Peyer's patch (tissue), 4 donors: ENCODE measurements around the gene MYZAP. TPM values are rescaled to one million over a fixed set of nuclear protein-coding genes. Genes with fewer than 3 reads are reported as not detected.

ENCODE experiments used
- DNase-seq, 3 donors: peaks; one replicate each; pipeline ENCODE4 v3.0.0-alpha.2; 2017 to 2019
- H3K27ac ChIP-seq, 4 donors: fragments of 200-600 bp; sonication (generic); one replicate each; pipeline ENCODE4 v1.5.1; 2016 to 2019
- H3K27me3 ChIP-seq, 2 donors: fragments of 200-600 bp; sonication (generic); one replicate each; pipeline ENCODE4 v1.5.1; 2019
- H3K36me3 ChIP-seq, 3 donors: fragments of 200-600 bp; sonication (generic); one replicate each; pipeline ENCODE4 v1.5.1; 2016 to 2019
- H3K4me1 ChIP-seq, 4 donors: fragments of 200-600 bp; sonication (generic); one replicate each; pipeline ENCODE4 v1.5.1; 2016 to 2019
- H3K4me3 ChIP-seq, 4 donors: fragments of 200-600 bp; sonication (generic); 1 replicate in 3 of 4; 2 replicates in 1 of 4; pipeline ENCODE4 v1.5.1; 2016 to 2019; ENCODE audit warnings: mild to moderate bottlenecking in 1 of 4
- H3K9me3 ChIP-seq, 4 donors: fragments of 200-600 bp; sonication (generic); one replicate each; pipeline ENCODE4 v1.5.1; 2016 to 2019; ENCODE audit warnings: mild to moderate bottlenecking in 1 of 4
- POLR2A ChIP-seq, 2 donors: fragments of 450-650 bp; IDR thresholded peaks; one replicate each; pipeline ENCODE4 v1.5.1; 2017; ENCODE audit warnings: antibody characterized with exemption in 2 of 2, mild to moderate bottlenecking in 2 of 2, moderate library complexity in 2 of 2
- total RNA-seq, 4 donors: library from RNA; depleted of rRNA; stranded (reverse); fragments of >200 nt; gene quantifications; one replicate each; pipeline ENCODE4 v1.1.0, GENCODE V29; 2016
- TF ChIP-seq, protein P1 (sequence below), 6 experiments: fragments of 450-650 bp in 4 of 6; fragments of 200-600 bp in 2 of 6; sonication (generic) in 1 of 6; IDR thresholded peaks; one replicate each; pipeline ENCODE4 v1.5.1; 2017 to 2019; ENCODE audit warnings: antibody characterized with exemption in 6 of 6, mild to moderate bottlenecking in 3 of 6, moderate library complexity in 1 of 6

MYZAP gene
- total RNA-seq, 4 donors from 2014 or later: 2.5 to 36.3 (median 17.4) TPM

DNA sequence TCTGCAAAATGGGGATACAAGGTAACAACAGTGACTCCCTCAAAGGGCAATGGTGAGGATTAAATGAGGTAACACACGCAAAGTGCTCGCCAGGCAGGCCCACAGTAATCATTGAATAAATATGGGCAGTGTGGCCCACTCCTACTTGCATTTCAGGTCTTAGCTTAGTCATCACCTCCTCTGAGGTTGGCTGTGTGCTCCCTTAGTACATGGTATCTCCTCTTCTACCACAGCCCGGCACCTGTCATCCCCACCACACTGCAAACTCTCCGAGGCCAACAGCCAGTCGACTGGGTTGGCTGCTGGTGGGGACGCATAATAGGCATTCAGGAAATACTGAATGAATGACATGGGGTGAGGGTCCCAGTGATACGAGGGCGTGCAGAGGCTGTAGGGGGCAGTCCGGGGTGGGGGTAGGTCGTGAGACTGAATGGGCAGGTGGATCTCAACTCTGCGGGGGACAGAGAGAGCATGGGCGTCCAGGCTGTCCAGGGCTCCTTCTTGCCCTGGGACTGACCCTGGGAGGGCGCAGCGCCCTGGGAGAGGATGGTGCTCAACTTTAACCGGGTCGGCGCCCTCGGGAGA is 375 bp upstream of the MYZAP start:
- TF ChIP-seq, protein P1, sequence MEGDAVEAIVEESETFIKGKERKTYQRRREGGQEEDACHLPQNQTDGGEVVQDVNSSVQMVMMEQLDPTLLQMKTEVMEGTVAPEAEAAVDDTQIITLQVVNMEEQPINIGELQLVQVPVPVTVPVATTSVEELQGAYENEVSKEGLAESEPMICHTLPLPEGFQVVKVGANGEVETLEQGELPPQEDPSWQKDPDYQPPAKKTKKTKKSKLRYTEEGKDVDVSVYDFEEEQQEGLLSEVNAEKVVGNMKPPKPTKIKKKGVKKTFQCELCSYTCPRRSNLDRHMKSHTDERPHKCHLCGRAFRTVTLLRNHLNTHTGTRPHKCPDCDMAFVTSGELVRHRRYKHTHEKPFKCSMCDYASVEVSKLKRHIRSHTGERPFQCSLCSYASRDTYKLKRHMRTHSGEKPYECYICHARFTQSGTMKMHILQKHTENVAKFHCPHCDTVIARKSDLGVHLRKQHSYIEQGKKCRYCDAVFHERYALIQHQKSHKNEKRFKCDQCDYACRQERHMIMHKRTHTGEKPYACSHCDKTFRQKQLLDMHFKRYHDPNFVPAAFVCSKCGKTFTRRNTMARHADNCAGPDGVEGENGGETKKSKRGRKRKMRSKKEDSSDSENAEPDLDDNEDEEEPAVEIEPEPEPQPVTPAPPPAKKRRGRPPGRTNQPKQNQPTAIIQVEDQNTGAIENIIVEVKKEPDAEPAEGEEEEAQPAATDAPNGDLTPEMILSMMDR (IDR thresholded peaks at IDR 0.05): no peak
- no peak for TF ChIP-seq POLR2A (IDR thresholded peaks at IDR 0.05)
- no peaks in the 10 kb centered on the region for H3K27me3 ChIP-seq
- no peak for DNase-seq
- no peaks in the 10 kb centered on the region for H3K36me3 ChIP-seq
- H3K9me3 ChIP-seq: no peaks in the 10 kb centered on the region
- H3K4me1 ChIP-seq: peaks cover 0 to 31% (median 0%) of the 10 kb centered on the region in 4 donors
- H3K27ac ChIP-seq: peak overlapping the region in 3 of 4 donors; percentile 75 to 91 (median 84)
- H3K4me3 ChIP-seq: peak overlapping the region; percentile 43 to 83 (median 64)

DNA sequence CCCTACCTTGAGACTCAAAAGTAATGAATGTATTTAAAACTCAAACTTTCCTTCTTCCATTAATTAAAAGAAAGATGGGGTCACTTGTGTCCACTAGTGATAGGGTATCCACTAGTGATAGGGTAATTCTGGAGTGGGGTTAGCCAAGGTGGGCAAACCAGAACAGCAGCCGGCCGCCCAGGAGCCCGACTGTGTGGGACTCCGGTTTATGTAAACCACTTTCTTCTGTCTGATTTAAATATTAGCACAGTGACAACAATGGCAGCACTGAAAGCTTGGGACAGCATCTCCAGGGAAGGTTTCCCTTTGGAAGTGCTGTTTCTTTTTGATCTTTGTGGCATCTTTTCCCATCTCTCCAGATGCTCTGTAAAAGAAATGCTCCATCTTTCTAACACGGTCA is 722 bp downstream of the MYZAP start:
- Histone ChIP-seq H3K9me3 (no peaks in the 10 kb centered on the region), H3K4me1 (peaks cover 0 to 39% (median 0%) of the 10 kb centered on the region in 4 donors), H3K27me3 (no peaks in the 10 kb centered on the region), H3K27ac (peak overlapping the region in 3 of 4 donors; percentile 75 to 91 (median 84)), H3K36me3 (no peaks in the 10 kb centered on the region), H3K4me3 (peak overlapping the region in 3 of 4 donors; percentile 48 to 83 (median 81))
- TF ChIP-seq, protein P1 (IDR thresholded peaks at IDR 0.05): no peak
- no peak for TF ChIP-seq POLR2A (IDR thresholded peaks at IDR 0.05)
- DNase-seq: no peak

DNA sequence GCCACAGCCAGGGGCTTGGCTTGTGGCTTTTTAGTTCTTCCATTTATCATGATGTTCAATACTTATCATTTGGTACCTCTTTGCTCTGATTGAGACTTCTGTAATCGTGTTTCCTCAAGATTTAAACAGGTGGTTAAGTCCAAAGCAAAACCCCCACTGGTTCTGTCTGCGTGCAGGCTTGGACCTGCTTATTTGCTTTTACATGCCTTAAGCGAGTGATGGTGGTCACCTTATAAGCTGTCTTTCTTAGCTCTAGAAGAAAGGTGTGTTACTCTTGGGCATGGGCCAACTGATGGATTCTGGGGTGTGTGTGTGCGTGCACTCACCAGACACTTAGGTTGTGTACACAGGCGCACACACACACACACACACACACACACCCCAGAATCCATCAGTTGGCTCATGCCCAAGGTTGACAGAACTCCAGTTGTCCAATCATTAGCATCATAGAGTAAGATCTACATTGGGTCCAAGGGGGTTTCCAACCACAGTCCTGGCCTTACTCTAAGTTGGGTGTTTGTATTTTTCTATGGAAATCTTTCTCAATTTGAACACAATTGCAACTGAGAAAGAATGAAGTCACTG is 1.2 kb downstream of the MYZAP start:
- Histone ChIP-seq H3K27me3 (no peaks in the 10 kb centered on the region), H3K4me1 (peaks cover 0 to 44% (median 0%) of the 10 kb centered on the region in 4 donors), H3K27ac (peak overlapping the region in 1 of 4 donors; percentile 22), H3K36me3 (no peaks in the 10 kb centered on the region), H3K9me3 (no peaks in the 10 kb centered on the region), H3K4me3 (peak overlapping the region in 2 of 4 donors; percentile 81 to 83)
- no peak for DNase-seq
- TF ChIP-seq POLR2A (IDR thresholded peaks at IDR 0.05): no peak
- TF ChIP-seq, protein P1 (IDR thresholded peaks at IDR 0.05): no peak

DNA sequence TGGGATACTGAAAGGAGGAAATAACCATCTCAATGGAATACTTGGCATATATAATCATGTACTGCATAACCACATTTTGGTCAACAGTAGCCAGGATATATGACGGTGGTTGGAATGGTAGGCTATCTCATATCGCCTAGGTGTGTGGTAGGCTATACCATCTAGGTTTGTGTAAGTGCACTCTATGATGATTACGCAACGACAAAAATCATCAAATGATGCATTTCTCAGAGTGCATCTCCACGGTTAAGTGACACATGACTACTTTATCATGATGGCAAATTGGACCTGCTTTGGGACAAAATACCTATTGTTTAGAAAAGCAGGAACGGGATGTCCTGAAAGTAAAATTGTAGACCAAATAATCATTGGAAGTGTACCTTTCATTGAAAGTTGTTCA is 2.8 kb downstream of the MYZAP start:
- Histone ChIP-seq H3K27me3 (no peaks in the 10 kb centered on the region), H3K27ac (peak overlapping the region in 2 of 4 donors; percentile 53 to 75), H3K9me3 (no peaks in the 10 kb centered on the region), H3K4me1 (peaks cover 0 to 53% (median 0%) of the 10 kb centered on the region in 4 donors), H3K36me3 (no peaks in the 10 kb centered on the region), H3K4me3 (no peak overlapping the region)
- no peak for TF ChIP-seq POLR2A (IDR thresholded peaks at IDR 0.05)
- TF ChIP-seq, protein P1 (IDR thresholded peaks at IDR 0.05): no peak
- DNase-seq: no peak

DNA sequence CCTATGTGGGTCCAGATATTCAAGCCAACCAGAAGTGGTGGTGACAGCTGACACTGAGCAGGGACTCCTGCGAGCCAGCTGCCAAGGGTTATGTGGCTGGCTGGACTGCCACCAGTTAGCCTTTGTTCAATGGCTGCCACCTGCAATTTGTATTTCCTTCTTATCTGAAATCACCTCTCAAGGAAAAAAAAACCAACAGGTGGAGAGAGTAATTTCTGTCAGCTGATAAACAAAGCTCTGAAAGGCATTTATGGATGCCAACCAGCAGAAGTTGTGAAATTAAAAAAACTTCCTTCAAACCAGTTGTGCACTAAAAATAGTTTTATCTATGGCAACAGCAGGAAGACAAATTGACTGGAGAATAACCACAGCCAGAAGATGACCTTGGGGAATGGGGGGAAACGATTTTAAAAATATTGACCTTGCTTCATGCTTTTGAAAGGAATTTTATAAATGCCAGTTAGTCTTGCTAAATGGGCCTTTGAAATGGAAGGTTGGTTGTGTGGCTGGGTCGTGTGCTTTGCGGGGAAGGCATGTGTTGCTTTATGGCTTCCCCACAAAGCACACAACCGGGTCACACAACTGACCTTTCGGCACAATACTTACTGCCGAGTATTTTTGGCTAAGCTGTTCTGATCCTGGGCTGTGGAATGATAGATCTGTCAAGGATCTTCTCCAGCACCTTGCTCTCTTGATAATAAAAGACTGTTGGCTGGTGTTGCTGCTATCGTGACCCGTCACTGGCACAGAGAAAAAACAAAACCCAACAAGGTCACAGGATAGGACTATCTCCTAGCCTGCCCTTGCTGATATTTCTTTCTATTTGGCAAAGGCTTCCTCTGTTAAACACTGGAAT is 3.5 kb downstream of the MYZAP start:
- Histone ChIP-seq H3K4me3 (peak overlapping the region in 1 of 4 donors; percentile 6), H3K9me3 (no peaks in the 10 kb centered on the region), H3K27me3 (no peaks in the 10 kb centered on the region), H3K4me1 (peaks cover 0 to 53% (median 0%) of the 10 kb centered on the region in 4 donors), H3K27ac (peak overlapping the region in 2 of 4 donors; percentile 53 to 75), H3K36me3 (no peaks in the 10 kb centered on the region)
- no peak for DNase-seq
- TF ChIP-seq, protein P1 (IDR thresholded peaks at IDR 0.05): no peak
- TF ChIP-seq POLR2A (IDR thresholded peaks at IDR 0.05): no peak
